GM12878 (cell line): ENCODE results near the gene UVRAG. TPM values are rescaled to one million over a fixed set of nuclear protein-coding genes. Genes with fewer than 3 reads are reported as not detected.

ENCODE experiments used
- ATAC-seq: fragments of 200-7000 bp; cut with Tn5 transposase; 3 replicates; pipeline ENCODE4 v1.9.1; 2020; ENCODE audit warnings: mild to moderate bottlenecking, moderate library complexity
- BruUV-seq: library from RNA; stranded (reverse); fragments of 400-500 nt; replicated peaks from 2 replicates; lab custom pipeline; 2021; lab: Mats Ljungman, UMichigan
- CTCF ChIA-PET: fragments of 300-600 bp; sonication (Branson Sonifier 250); formaldehyde crosslinking; extraction: SDS; loops from one replicate; lab custom pipeline; 2021; ENCODE audit warnings: inconsistent platforms; lab: Yijun Ruan, JAX
- POLR2A ChIA-PET: fragments of 350-600 bp; formaldehyde crosslinking; extraction: SDS; loops from one replicate; lab custom pipeline; 2021; ENCODE audit warnings: inconsistent platforms; lab: Charles Lee
- RAD21 ChIA-PET: fragments of 300-600 bp; sonication (Branson Sonifier 250); formaldehyde crosslinking; loops from one replicate; lab custom pipeline; 2023; ENCODE audit warnings: antibody characterized with exemption; ENCODE audit not compliant: unreplicated experiment; lab: Charles Lee
- SMC1A ChIA-PET: fragments of 300-600 bp; sonication (Branson Sonifier 250); formaldehyde crosslinking; loops from one replicate; lab custom pipeline; 2023; ENCODE audit not compliant: unreplicated experiment, uncharacterized antibody; lab: Charles Lee
- DNase-seq: peaks from one replicate; pipeline ENCODE4 v3.0.0-alpha.2; 2011; ENCODE audit warnings: low read depth, low spot score
- FAIRE-seq: peaks from 3 replicates; lab custom pipeline; 2011; peaks lifted over from hg19 to GRCh38; lab: Jason Lieb, UNC
- H2AFZ ChIP-seq: 2 replicates; pipeline ENCODE4 v1.6.0; 2011; ENCODE audit warnings: low read depth, low read length, control low read depth; ENCODE audit not compliant: control insufficient read depth
- H3K27ac ChIP-seq: 2 replicates; pipeline ENCODE4 v1.5.1; 2011; ENCODE audit warnings: control low read depth; ENCODE audit not compliant: control insufficient read depth, insufficient read depth
- H3K27me3 ChIP-seq, 2 experiments: replicated peaks in 1 of 2; 2 replicates each; pipeline versions ENCODE4 v1.6.0 to v1.6.1; 2011; ENCODE audit warnings: low read length in 1 of 2; ENCODE audit not compliant: control insufficient read depth in 2 of 2, insufficient read depth in 2 of 2
- H3K36me3 ChIP-seq, 2 experiments: 2 replicates each; pipeline ENCODE4 v1.5.1; 2011; ENCODE audit warnings: low read length in 1 of 2; ENCODE audit not compliant: control insufficient read depth in 2 of 2, insufficient read depth in 2 of 2
- H3K4me1 ChIP-seq: 2 replicates; pipeline ENCODE4 v1.6.1; 2011; ENCODE audit warnings: mild to moderate bottlenecking, low read length, moderate library complexity, mixed read lengths; ENCODE audit not compliant: control insufficient read depth, insufficient read depth
- H3K4me2 ChIP-seq: 2 replicates; pipeline ENCODE4 v1.6.0; 2011; ENCODE audit warnings: control low read depth; ENCODE audit not compliant: control insufficient read depth, insufficient read depth
- H3K4me3 ChIP-seq: fragments of 200-600 bp; sonication (generic); 2 replicates; pipeline ENCODE4 v1.5.1; 2016
- H3K79me2 ChIP-seq: 2 replicates; pipeline ENCODE4 v1.6.0; 2011; ENCODE audit warnings: low read length; ENCODE audit not compliant: control insufficient read depth, insufficient read depth
- H3K9ac ChIP-seq: 2 replicates; pipeline ENCODE4 v1.8.0; 2011; ENCODE audit warnings: low read length, control low read depth, mixed read lengths; ENCODE audit not compliant: control insufficient read depth, insufficient read depth
- H3K9me3 ChIP-seq: replicated peaks from 3 replicates; pipeline ENCODE4 v1.5.1; 2011; ENCODE audit warnings: mild to moderate bottlenecking, low read length; ENCODE audit not compliant: control insufficient read depth, insufficient read depth
- H4K20me1 ChIP-seq: 2 replicates; pipeline ENCODE4 v1.6.0; 2011; ENCODE audit not compliant: control insufficient read depth, insufficient read depth
- HDGF ChIP-seq: fragments of 450-650 bp; IDR thresholded peaks from 2 replicates; pipeline ENCODE4 v1.6.1; 2016; ENCODE audit warnings: antibody characterized with exemption
- MEF2A ChIP-seq: IDR thresholded peaks from 2 replicates; pipeline ENCODE4 v1.6.1; 2011; ENCODE audit warnings: low read depth, mild to moderate bottlenecking, low read length, moderate library complexity; ENCODE audit not compliant: insufficient read depth
- MEF2B ChIP-seq: fragments of 450-650 bp; IDR thresholded peaks from 2 replicates; pipeline ENCODE4 v1.6.1; 2018; ENCODE audit warnings: mild to moderate bottlenecking, moderate library complexity; ENCODE audit not compliant: partially characterized antibody, poor library complexity, severe bottlenecking
- SIX5 ChIP-seq: IDR thresholded peaks from 2 replicates; pipeline ENCODE4 v1.6.1; 2011; ENCODE audit warnings: mild to moderate bottlenecking, low read depth, low read length, moderate library complexity; ENCODE audit not compliant: severe bottlenecking
- SUPT20H ChIP-seq: IDR thresholded peaks from 2 replicates; pipeline ENCODE4 v1.6.1; 2011; ENCODE audit warnings: low read depth, mild to moderate bottlenecking, low read length, moderate library complexity, borderline replicate concordance; ENCODE audit not compliant: control insufficient read depth
- ZNF24 ChIP-seq: fragments of 450-650 bp; IDR thresholded peaks from 2 replicates; pipeline ENCODE4 v1.6.1; 2017; ENCODE audit warnings: antibody characterized with exemption, mild to moderate bottlenecking
- WGBS: methylation state at CpG from one replicate; pipeline ENCODE4 v1.1.6; 2016; ENCODE audit warnings: low lambda C conversion rate; ENCODE audit not compliant: insufficient replicate concordance, insufficient coverage; ENCODE audit errors: missing lambda C conversion rate; 5-methylcytosine and 5-hydroxymethylcytosine counted together
- in situ Hi-C: fragments of 300-500 bp; cut with MboI; formaldehyde crosslinking; loops from 9 replicates; pipeline ENCODE4 v1.14.3; 2018; ENCODE audit warnings: mixed read lengths
- intact Hi-C: fragments of 100-400 bp; cut with micrococcal nuclease; formaldehyde crosslinking; loops from one replicate; pipeline ENCODE4 v1.14.2; 2022; ENCODE audit not compliant: unreplicated experiment
- polyA plus RNA-seq, 11 experiments: library from polyadenylated mRNA; depleted of rRNA in 4 of 11; unstranded in 6 of 11; stranded (reverse) in 5 of 11; fragments of >200 nt; fragmentation: Nextera tagmentation in 4 of 11; fragmentation: Illumina TruSeq in 1 of 11; extraction: Ambion mirVana in 4 of 11; extraction: Trizol in 1 of 11; gene quantifications; 1 replicate in 1 of 11; 2 replicates in 10 of 11; pipeline versions ENCODE4 v1.2.1 to v1.2.3, GENCODE V29; 2011 to 2016; ENCODE audit warnings: inconsistent platforms in 2 of 11, missing spikeins in 2 of 11, low read depth in 1 of 11
- total RNA-seq, 4 experiments: library from RNA; depleted of rRNA in 3 of 4; stranded (reverse); fragments of >200 nt in 3 of 4; fragmentation: Illumina TruSeq in 1 of 4; extraction: Trizol in 1 of 4; gene quantifications; 2 replicates each; pipeline versions ENCODE4 v1.2.1 to v1.2.3, GENCODE V29; 2013 to 2021
- TF ChIP-seq, protein P1 (sequence below): fragments of 450-650 bp; IDR thresholded peaks from 2 replicates; pipeline ENCODE4 v1.6.1; 2016; ENCODE audit warnings: mild to moderate bottlenecking, moderate library complexity, borderline replicate concordance
- TF ChIP-seq, protein P2 (sequence below): fragments of 450-650 bp; IDR thresholded peaks from 2 replicates; pipeline ENCODE4 v1.6.1; 2014; ENCODE audit warnings: mild to moderate bottlenecking
- TF ChIP-seq, protein P3 (sequence below): fragments of 150-350 bp; IDR thresholded peaks from 2 replicates; pipeline ENCODE4 v1.6.1; 2016; ENCODE audit warnings: low read depth, low read length

UVRAG gene
- total and polyA plus RNA-seq, 10 of the 15 experiments (the other 5 are each of a cell fraction or from before 2014, with no cell fraction given) = 7.0 to 43.4 (median 37.0) TPM

DNA sequence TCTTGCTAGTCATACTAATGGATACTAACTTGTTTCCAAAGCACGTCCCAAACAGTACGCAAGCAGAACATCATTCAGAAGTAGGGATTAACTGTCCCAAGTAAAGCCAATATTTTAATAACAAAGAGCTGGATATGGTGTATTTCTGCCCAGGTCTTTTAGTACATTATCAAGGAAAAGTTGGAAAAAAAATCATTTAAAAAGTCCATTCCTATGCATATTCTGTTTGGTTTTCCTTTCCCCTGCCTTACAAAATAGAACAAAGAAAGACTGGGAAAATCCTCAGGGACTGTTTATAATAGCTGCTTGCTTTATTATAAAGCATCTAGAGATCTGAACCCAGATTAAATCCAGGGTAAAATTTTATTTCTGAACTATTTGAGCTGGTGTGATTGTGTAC lies 83.9 kb downstream of the UVRAG start (continued):
- TF ChIP-seq, protein P1, sequence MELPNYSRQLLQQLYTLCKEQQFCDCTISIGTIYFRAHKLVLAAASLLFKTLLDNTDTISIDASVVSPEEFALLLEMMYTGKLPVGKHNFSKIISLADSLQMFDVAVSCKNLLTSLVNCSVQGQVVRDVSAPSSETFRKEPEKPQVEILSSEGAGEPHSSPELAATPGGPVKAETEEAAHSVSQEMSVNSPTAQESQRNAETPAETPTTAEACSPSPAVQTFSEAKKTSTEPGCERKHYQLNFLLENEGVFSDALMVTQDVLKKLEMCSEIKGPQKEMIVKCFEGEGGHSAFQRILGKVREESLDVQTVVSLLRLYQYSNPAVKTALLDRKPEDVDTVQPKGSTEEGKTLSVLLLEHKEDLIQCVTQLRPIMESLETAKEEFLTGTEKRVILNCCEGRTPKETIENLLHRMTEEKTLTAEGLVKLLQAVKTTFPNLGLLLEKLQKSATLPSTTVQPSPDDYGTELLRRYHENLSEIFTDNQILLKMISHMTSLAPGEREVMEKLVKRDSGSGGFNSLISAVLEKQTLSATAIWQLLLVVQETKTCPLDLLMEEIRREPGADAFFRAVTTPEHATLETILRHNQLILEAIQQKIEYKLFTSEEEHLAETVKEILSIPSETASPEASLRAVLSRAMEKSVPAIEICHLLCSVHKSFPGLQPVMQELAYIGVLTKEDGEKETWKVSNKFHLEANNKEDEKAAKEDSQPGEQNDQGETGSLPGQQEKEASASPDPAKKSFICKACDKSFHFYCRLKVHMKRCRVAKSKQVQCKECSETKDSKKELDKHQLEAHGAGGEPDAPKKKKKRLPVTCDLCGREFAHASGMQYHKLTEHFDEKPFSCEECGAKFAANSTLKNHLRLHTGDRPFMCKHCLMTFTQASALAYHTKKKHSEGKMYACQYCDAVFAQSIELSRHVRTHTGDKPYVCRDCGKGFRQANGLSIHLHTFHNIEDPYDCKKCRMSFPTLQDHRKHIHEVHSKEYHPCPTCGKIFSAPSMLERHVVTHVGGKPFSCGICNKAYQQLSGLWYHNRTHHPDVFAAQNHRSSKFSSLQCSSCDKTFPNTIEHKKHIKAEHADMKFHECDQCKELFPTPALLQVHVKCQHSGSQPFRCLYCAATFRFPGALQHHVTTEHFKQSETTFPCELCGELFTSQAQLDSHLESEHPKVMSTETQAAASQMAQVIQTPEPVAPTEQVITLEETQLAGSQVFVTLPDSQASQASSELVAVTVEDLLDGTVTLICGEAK = no peak
- TF ChIP-seq SUPT20H = no peak
- TF ChIP-seq MEF2B = no peak
- no peak for TF ChIP-seq ZNF24
- no peak for TF ChIP-seq SIX5
- no peak for TF ChIP-seq MEF2A

DNA sequence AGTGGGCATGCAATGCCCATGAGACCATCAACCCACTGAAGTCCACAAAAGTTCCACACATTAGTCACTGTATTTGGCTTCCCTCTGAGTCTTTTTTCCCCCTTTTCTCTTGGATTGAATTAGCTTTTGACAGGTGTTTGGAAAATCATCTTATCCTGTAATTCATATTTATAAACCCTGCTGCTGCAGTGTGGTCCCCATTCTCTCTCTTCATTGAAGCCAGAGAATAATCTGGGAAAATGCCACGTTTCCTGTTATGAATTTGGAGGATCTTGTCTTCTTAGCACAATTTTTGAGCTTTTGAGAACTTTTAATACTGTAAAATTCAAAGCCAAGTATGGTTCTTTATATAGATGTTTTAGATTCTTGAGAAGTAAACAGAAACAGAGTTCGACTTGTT lies 84.8 kb downstream of the UVRAG start:
- POLR2A ChIA-PET = no interaction called here
- Histone ChIP-seq H3K9me3 (no peaks in the 10 kb centered on the region), H2AFZ (no peak overlapping the region), H3K27ac (no peak overlapping the region), H3K79me2 (peaks cover 10% of the 10 kb centered on the region), H3K4me1 (peaks cover 2% of the 10 kb centered on the region; the same call in 1 of the 2 replicates), H3K9ac (no peak overlapping the region), H3K4me2 (no peak overlapping the region), H3K36me3 (peaks cover 2 to 11% of the 10 kb centered on the region in 2 experiments; a peak in 2 of 4 replicates), H4K20me1 (no peaks in the 10 kb centered on the region; the same call in 1 of the 2 replicates), H3K27me3 (no peaks in the 10 kb centered on the region), H3K4me3 (no peak overlapping the region)
- RAD21 ChIA-PET = interaction anchor here (0.9 to 7.3 kb wide), 2 partner anchors 9 to 253 kb away, joined by 3 to 75 read pairs; no protein-coding TSS in a partner anchor
- in situ Hi-C loops (loop anchor here (5.0 kb wide), 2 partner anchors 252 to 417 kb away; no protein-coding TSS in a partner anchor), intact Hi-C loops (loop anchor here (5.0 kb wide), 1 partner anchor 417 kb away; no protein-coding TSS in a partner anchor)
- FAIRE-seq (no peak), DNase-seq (no peak), ATAC-seq (no peak)
- CTCF ChIA-PET = interaction anchor here (0.5 to 8.9 kb wide), 6 partner anchors 8 to 308 kb away, joined by 3 to 139 read pairs (median 3); no protein-coding TSS in a partner anchor
- no TSS peak for BruUV-seq
- SMC1A ChIA-PET = interaction anchor here (0.9 to 13.0 kb wide), 3 partner anchors 11 to 253 kb away, joined by 3 to 128 read pairs (median 4); no protein-coding TSS in a partner anchor
- 43% methylated on average over 2 of the region's 2 CpGs for WGBS
- TF ChIP-seq, protein P2, sequence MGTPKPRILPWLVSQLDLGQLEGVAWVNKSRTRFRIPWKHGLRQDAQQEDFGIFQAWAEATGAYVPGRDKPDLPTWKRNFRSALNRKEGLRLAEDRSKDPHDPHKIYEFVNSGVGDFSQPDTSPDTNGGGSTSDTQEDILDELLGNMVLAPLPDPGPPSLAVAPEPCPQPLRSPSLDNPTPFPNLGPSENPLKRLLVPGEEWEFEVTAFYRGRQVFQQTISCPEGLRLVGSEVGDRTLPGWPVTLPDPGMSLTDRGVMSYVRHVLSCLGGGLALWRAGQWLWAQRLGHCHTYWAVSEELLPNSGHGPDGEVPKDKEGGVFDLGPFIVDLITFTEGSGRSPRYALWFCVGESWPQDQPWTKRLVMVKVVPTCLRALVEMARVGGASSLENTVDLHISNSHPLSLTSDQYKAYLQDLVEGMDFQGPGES = no peak
- TF ChIP-seq HDGF = no peak
- TF ChIP-seq, protein P3, sequence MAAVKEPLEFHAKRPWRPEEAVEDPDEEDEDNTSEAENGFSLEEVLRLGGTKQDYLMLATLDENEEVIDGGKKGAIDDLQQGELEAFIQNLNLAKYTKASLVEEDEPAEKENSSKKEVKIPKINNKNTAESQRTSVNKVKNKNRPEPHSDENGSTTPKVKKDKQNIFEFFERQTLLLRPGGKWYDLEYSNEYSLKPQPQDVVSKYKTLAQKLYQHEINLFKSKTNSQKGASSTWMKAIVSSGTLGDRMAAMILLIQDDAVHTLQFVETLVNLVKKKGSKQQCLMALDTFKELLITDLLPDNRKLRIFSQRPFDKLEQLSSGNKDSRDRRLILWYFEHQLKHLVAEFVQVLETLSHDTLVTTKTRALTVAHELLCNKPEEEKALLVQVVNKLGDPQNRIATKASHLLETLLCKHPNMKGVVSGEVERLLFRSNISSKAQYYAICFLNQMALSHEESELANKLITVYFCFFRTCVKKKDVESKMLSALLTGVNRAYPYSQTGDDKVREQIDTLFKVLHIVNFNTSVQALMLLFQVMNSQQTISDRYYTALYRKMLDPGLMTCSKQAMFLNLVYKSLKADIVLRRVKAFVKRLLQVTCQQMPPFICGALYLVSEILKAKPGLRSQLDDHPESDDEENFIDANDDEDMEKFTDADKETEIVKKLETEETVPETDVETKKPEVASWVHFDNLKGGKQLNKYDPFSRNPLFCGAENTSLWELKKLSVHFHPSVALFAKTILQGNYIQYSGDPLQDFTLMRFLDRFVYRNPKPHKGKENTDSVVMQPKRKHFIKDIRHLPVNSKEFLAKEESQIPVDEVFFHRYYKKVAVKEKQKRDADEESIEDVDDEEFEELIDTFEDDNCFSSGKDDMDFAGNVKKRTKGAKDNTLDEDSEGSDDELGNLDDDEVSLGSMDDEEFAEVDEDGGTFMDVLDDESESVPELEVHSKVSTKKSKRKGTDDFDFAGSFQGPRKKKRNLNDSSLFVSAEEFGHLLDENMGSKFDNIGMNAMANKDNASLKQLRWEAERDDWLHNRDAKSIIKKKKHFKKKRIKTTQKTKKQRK = no peak
